Measurements from ENCODE around the gene IL13RA2. TPM values are rescaled to one million over a fixed set of nuclear protein-coding genes. Genes with fewer than 3 reads are reported as not detected.

IL13RA2 gene
- total and polyA plus RNA-seq, 4 donors: 1.9 to 5.4 (median 2.8) TPM

GRCh38 chrX:114985967-114986592, 31.3 kb downstream of the IL13RA2 start (continued):
- TF ChIP-seq, protein P1, sequence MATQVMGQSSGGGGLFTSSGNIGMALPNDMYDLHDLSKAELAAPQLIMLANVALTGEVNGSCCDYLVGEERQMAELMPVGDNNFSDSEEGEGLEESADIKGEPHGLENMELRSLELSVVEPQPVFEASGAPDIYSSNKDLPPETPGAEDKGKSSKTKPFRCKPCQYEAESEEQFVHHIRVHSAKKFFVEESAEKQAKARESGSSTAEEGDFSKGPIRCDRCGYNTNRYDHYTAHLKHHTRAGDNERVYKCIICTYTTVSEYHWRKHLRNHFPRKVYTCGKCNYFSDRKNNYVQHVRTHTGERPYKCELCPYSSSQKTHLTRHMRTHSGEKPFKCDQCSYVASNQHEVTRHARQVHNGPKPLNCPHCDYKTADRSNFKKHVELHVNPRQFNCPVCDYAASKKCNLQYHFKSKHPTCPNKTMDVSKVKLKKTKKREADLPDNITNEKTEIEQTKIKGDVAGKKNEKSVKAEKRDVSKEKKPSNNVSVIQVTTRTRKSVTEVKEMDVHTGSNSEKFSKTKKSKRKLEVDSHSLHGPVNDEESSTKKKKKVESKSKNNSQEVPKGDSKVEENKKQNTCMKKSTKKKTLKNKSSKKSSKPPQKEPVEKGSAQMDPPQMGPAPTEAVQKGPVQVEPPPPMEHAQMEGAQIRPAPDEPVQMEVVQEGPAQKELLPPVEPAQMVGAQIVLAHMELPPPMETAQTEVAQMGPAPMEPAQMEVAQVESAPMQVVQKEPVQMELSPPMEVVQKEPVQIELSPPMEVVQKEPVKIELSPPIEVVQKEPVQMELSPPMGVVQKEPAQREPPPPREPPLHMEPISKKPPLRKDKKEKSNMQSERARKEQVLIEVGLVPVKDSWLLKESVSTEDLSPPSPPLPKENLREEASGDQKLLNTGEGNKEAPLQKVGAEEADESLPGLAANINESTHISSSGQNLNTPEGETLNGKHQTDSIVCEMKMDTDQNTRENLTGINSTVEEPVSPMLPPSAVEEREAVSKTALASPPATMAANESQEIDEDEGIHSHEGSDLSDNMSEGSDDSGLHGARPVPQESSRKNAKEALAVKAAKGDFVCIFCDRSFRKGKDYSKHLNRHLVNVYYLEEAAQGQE (IDR thresholded peaks at IDR 0.05): no peak
- TF ChIP-seq JUND (IDR thresholded peaks at IDR 0.05) (no peak), YY1 (IDR thresholded peaks at IDR 0.05) (no peak), ZBTB33 (IDR thresholded peaks at IDR 0.05) (no peak), HNF4A (conservative IDR thresholded peaks at IDR 0.05) (no peak), RAD21 (IDR thresholded peaks at IDR 0.05) (no peak)

GRCh38 chrX:114976292-114976691, 41.1 kb downstream of the IL13RA2 start:
- no peaks in the 10 kb centered on the region for H3K9me3 ChIP-seq (ENCODE audit: control insufficient read depth in 4 of 4, low read length in 3 of 4)
- no peaks in the 10 kb centered on the region for H3K4me1 ChIP-seq (ENCODE audit: control insufficient read depth in 4 of 4, insufficient read depth in 4 of 4, low read length in 3 of 4)
- H3K9ac ChIP-seq (ENCODE audit: low read depth in 1 of 2, low read length in 2 of 2): no peak overlapping the region
- H3K27ac ChIP-seq (ENCODE audit: low read depth in 1 of 2, low read length in 2 of 2): no peak overlapping the region
- no peaks in the 10 kb centered on the region for H3K36me3 ChIP-seq (ENCODE audit: control insufficient read depth in 4 of 4, insufficient read depth in 3 of 4, low read depth in 1 of 4, low read length in 3 of 4)
- WGBS: 75% methylated on average over 2 of the region's 2 CpGs
- no peaks in the 10 kb centered on the region for H3K27me3 ChIP-seq (ENCODE audit: control insufficient read depth in 4 of 4, insufficient read depth in 4 of 4, low read length in 3 of 4)
- no peak overlapping the region for H3K4me3 ChIP-seq (ENCODE audit: low read depth in 1 of 3, low read length in 3 of 3)
- DNase-seq (ENCODE audit: low spot score): no peak
- TF ChIP-seq JUND (IDR thresholded peaks at IDR 0.05) (no peak), TAF1 (conservative IDR thresholded peaks at IDR 0.05) (no peak), RAD21 (IDR thresholded peaks at IDR 0.05) (no peak), RXRA (IDR thresholded peaks at IDR 0.05) (no peak), EGR1 (IDR thresholded peaks at IDR 0.05; ENCODE audit: low read depth in 2 of 2) (no peak), FOXA1 (IDR thresholded peaks at IDR 0.05) (no peak), YY1 (IDR thresholded peaks at IDR 0.05) (no peak), SP1 (IDR thresholded peaks at IDR 0.05) (no peak), FOXA2 (IDR thresholded peaks at IDR 0.05) (no peak), NR2F2 (IDR thresholded peaks at IDR 0.05) (no peak), ZBTB33 (IDR thresholded peaks at IDR 0.05) (no peak), HNF4A (conservative IDR thresholded peaks at IDR 0.05) (no peak), CTCF (IDR thresholded peaks at IDR 0.05; ENCODE audit: low read depth, low read length, missing input control) (no peak), HNF4G (IDR thresholded peaks at IDR 0.05) (no peak)
- TF ChIP-seq, protein P1 (IDR thresholded peaks at IDR 0.05): no peak
- TF ChIP-seq, protein P2, sequence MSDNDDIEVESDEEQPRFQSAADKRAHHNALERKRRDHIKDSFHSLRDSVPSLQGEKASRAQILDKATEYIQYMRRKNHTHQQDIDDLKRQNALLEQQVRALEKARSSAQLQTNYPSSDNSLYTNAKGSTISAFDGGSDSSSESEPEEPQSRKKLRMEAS (IDR thresholded peaks at IDR 0.05): no peak
